ENCODE results near the gene PYDC1.
"Not testable (repeated sequence)": the region's sequence is repeated elsewhere in the genome, so short reads cannot be mapped to it uniquely, and the experiment has no call there.

The PYDC1 gene

DNA sequence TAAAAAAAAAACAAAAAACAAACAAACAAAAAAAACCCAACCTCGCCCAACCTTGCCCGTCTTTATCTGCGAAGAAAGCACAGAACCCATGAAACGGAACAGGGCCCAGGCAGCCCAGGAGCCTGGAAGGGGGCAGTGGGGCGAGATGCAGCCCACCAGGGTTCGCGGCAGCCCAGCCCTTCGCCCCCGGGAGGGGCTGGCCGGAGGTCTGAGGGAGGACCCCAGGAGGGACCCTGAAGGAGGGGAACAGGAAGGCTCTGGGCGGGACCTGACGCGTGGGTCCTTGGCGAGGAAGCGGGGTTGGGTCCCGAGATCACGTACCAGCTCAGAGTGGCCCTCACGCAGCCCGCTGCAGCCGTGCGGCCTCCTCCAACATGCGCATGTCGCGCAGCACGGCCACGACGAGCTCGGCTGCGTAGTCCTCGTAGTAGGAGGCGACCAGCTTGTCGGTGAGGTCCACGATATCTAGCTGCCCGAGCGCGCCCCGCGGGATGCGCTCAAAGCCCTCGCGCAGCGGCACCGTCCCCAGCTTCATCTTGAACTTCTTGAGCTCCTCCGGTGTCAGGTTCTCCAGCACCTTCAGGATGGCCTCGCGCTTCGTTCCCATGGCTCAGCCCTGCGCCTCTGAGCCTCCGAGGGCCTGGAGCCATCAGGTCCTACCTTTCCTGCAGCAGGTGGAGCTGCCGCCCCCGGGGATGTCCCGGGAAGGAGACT lies at the start of gene PYDC1:
PYDC1 (minus strand) TSS at position 714 of the 714 bp plus-strand sequence; CDS start at position 607, 107 bp downstream.
- DNase-seq (ENCODE audit: low read depth in 3 of 3): no peak

DNA sequence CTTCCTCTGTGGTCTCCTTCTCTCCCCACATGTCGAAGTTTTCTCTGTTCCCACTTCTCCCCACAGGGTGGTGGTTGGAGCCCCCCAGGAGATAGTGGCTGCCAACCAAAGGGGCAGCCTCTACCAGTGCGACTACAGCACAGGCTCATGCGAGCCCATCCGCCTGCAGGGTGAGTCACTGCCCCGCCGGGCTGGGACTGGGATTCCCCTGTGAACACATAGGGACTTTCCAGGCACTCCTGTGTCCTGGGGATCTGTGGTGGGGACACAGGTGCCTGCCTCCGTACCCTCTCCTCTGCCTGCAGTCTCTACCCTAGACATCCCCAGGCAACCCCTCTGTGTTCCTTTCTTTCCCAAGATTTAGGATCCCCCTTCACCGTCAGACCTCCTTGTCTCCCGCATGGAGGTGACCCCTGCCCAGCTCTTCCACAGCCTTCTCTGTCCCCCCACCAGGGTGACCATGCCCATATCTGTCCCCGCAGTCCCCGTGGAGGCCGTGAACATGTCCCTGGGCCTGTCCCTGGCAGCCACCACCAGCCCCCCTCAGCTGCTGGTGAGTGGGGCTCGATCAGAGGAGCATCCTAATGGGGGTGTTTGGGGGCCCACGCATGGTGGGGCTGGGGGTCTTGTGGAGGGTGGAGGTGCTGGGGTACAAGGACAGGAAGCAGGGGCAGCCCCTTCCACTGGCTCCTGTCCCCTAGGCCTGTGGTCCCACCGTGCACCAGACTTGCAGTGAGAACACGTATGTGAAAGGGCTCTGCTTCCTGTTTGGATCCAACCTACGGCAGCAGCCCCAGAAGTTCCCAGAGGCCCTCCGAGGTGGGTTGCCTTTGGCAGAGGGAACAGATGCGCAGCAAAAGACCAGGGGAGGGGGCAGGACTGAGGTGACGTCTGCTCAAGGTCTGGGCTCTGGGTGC lies 48.7 kb upstream of the PYDC1 start:
- peak; percentile 41 to 49 (median 43) for DNase-seq (ENCODE audit: low read depth in 3 of 3)

- DNase-seq (ENCODE audit: low read depth in 3 of 3): no peak
Measured at GRCh38 chr16:31262084-31262483, 45.1 kb upstream of the PYDC1 start.

DNA sequence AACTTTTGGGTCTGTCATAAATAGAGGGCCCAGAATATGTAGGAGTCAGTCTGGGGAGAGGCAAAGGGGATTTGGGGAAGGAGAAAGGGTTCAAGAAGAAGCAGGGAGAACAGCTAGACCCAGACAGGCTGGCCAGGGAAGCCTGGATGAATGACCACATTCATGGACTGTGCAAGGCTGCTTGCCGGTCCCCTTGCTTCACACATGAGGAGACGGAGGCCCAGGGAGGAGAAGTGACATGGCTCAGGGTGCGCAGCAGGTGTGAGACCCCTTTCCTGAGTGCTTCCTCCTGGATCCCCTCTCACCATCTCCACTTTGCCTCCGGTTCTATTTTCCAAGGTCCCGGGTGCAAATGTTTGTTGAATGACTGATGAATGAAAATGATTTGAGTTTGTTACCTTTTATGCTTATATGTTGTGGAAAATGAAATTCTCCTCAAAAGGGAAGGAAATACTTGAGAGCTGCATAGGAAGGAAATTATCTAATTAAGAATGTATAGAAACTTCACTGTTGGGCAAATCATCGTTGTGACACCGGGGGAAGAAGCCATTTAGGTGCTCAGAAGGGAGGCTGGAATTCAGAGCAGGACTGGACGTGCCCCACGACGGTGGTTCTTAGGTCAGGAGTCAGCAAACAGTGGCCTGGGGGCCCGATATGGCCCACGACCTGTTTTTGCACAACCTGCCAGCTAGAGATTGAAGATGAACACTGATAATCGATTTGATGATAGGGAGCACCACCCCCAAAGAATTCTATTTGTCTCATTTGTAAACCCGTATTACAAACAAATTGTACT lies 43.4 kb upstream of the PYDC1 start:
- DNase-seq (ENCODE audit: low read depth in 3 of 3): no peak

DNA sequence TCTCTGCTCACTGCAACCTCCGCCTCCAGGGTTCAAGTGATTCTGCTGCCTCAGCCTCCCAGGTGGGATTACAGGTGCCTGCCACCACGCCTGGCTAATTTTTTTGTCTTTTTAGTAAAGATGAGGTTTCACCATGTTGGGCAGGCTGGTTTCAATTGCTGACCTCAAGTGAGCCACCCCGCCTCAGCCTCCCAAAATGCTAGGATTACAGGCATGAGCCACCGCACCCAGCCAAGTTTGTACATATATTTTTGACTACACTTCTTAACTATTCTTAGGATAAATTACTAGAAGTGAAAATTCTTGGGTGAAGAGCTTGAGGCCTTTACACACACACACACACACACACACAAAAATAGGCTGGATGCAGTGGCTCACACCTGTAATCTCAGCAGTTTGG lies 41.4 kb upstream of the PYDC1 start:
- DNase-seq (ENCODE audit: low read depth in 3 of 3): no peak

DNA sequence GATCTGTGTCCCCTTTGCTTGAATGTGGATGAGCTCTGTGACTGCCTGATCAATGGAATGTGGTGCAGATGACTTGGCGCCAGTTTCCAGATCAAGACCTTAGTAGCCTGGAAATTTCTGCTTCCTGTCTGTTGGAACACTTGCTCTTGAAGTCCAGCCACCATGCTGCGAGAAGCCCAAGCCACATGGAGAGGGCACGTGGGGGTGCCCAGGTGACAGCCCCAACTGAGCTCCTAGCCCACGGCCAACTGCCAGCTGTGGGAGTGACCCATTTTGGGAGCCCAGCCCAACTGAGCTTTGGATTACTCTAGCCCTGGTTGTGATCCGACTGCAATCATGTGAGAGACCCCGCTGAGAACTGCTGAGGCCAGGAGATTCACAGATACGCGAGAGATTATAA lies 39.5 kb upstream of the PYDC1 start:
- no peak for DNase-seq (ENCODE audit: low read depth in 3 of 3)

GRCh38 chr16:31253642-31254045 lies 36.7 kb upstream of the PYDC1 start:
- no peak for DNase-seq (ENCODE audit: low read depth in 3 of 3)

GRCh38 chr16:31251435-31251834 lies 34.5 kb upstream of the PYDC1 start:
- DNase-seq (ENCODE audit: low read depth in 3 of 3): no peak

DNA sequence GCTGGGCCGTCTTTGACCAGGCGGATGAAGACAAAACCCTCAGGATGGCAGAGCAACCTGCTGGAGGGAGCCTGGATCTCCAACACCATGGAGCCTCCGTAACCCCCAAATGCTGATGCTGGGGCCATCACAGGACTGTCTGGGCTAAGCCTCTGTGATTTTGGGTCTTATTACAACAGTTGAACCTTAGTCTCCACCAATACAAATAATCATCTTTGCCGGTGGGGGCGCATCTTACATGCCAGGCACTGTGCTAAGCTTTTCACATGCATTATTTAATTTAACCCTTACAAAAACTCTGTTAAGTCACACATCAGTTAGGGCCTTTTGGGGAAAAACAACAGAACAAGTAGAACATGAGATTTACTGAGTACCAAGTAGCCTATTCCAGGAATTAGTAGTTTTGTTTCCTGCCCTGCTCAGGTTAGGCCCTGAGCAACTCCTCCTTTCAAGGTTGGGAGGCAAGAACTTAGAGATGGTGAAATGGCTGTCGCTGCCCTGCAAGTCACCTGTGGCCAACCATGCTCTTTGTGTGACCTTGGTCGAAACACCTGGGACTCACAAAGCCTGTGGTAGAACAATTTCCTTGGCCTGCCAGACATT lies 33.9 kb upstream of the PYDC1 start:
- DNase-seq (ENCODE audit: low read depth in 3 of 3): no peak

DNA sequence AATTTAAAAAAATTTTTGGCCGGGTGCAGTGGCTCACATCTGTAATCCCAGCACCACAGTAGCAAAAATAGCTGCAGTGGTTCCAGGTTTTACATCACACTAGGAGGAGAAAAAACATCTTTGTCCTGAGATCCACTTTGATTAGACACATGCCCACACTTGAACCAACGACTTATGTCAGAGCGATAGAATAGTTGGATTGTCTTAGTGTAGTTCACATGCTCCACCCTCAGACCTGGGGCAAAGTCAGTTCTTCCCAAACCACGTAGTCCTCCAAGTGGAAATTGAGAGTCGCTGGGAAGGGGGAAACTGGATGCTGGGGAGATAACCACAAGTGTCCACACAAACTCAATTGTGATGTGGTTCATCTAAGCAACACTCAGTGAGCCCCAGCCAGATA lies 31.4 kb upstream of the PYDC1 start:
- DNase-seq (ENCODE audit: low read depth in 3 of 3): no peak

- DNase-seq (ENCODE audit: low read depth in 3 of 3): no peak
Measured at GRCh38 chr16:31246296-31246695, 29.4 kb upstream of the PYDC1 start.

DNA sequence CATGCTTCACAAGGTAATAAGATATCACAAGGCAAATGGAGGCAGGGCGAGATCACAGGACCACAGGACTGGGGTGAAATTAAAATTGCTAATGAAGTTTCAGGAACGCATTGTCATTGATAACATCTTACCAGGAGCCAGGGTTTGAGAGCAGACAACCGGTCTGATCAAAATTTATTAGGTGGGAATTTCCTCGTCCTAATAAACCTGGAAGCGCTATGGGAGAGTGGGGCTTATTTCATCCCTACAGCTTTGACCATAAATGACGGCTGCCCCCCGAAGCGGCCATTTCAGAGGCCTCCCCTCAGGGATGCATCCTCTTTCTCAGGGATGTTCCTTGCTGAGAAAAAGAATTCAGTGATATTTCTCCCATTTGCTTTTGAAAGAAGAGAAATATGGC lies 28.7 kb upstream of the PYDC1 start:
- not testable (repeated sequence) for DNase-seq (ENCODE audit: low read depth in 3 of 3)

GRCh38 chr16:31243734-31244670 lies 27.1 kb upstream of the PYDC1 start:
- DNase-seq (ENCODE audit: low read depth in 3 of 3): no peak

GRCh38 chr16:31242206-31242605 lies 25.3 kb upstream of the PYDC1 start:
- DNase-seq (ENCODE audit: low read depth in 3 of 3): no peak

GRCh38 chr16:31238041-31238440 lies 21.1 kb upstream of the PYDC1 start:
- no peak for DNase-seq (ENCODE audit: low read depth in 3 of 3)

- DNase-seq (ENCODE audit: low read depth in 3 of 3): no peak
Measured at GRCh38 chr16:31229501-31229900, 12.6 kb upstream of the PYDC1 start.

GRCh38 chr16:31228206-31228605 lies 11.3 kb upstream of the PYDC1 start:
- no peak for DNase-seq (ENCODE audit: low read depth in 3 of 3)

GRCh38 chr16:31225193-31225592 lies 8.3 kb upstream of the PYDC1 start:
- no peak for DNase-seq (ENCODE audit: low read depth in 3 of 3)

- no peak for DNase-seq (ENCODE audit: low read depth in 3 of 3)
Measured at GRCh38 chr16:31224092-31224955, 7.4 kb upstream of the PYDC1 start.

DNA sequence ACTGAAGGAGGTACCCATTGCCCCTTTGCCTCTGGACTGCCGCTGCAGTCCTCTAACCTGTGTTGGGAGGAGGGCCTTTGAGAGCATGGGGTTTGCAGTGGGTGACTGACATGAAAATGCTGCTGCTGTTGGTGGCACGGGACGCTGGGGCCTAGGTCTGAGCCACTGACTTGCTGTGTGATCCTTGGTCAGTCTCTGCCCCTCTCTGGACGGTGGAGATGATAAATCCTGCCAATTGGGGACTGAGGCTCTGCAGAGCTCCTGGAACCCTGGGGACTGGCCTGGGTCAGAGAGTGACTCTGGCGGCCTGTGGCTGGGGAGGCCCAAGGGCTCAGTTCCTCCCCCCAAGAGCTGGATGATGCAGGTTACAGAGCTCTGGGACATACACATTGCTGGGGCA lies 6.1 kb upstream of the PYDC1 start:
- DNase-seq (ENCODE audit: low read depth in 3 of 3): no peak
